Fibroblast of mammary gland (primary cell): ENCODE data around the gene ACTN4.

Source experiments
- DNase-seq: peaks from one replicate; pipeline ENCODE4 v3.0.0-alpha.2; 2010; ENCODE audit warnings: low read depth
- H3K4me3 ChIP-seq: 2 replicates; pipeline ENCODE4 v1.5.1; 2011; ENCODE audit warnings: low read depth, mild to moderate bottlenecking, low read length, moderate library complexity; ENCODE audit not compliant: control insufficient read depth
- CTCF ChIP-seq: conservative IDR thresholded peaks from 2 replicates; pipeline ENCODE4 v1.5.1; 2011; ENCODE audit warnings: low read depth, low read length, inconsistent platforms; ENCODE audit not compliant: control insufficient read depth, insufficient read depth

ACTN4 gene

GRCh38 chr19:38706792-38707511, 59.5 kb downstream of the ACTN4 start:
- no peak for TF ChIP-seq CTCF
- no peak overlapping the region for H3K4me3 ChIP-seq
- no peak for DNase-seq

- no peak overlapping the region for H3K4me3 ChIP-seq
- no peak for TF ChIP-seq CTCF
- DNase-seq, result no peak
Measured at GRCh38 chr19:38707512-38708114, 60.2 kb downstream of the ACTN4 start.

- no peak overlapping the region for H3K4me3 ChIP-seq
- TF ChIP-seq CTCF, result no peak
- DNase-seq, result no peak
Measured at GRCh38 chr19:38708413-38709024, 61.1 kb downstream of the ACTN4 start.

- H3K4me3 ChIP-seq, result no peak overlapping the region
- no peak for TF ChIP-seq CTCF
- no peak for DNase-seq
Measured at GRCh38 chr19:38709119-38709518, 61.7 kb downstream of the ACTN4 start.

DNA sequence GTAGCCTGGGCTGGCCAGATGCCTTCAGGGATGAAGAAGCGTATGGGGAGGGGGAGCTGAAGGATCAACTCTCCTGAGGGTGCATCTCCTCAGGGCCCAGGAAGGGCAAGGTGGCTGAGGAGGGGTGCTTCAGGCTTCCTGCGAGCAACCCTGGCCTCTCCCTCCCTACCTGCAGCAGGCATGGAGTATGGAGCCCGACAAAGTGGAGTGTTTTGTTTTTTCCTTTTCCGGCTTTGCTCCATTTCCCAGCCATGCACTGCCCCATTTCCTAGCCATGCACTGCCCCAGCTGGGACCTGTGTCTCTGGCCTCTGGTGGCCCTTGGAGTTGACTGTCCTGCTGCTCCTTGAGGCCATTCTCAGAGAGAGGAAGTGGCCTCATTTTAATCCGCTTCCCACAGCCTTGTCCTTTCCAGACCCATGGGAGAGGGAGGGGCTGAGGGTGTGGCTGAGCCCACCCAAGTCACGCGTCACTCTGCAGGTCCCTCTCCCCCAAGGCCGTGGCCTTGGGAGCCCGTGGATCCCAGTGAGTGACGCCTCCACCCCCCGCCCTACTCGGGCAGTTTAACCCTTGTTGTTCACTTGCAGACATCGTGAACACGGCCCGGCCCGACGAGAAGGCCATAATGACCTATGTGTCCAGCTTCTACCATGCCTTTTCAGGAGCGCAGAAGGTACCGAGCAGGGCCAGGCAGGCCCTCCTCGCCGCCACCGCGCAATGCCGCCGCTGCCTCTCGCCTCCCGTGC, 62.4 kb downstream of the ACTN4 start:
- no peak for DNase-seq
- no peak for TF ChIP-seq CTCF
- no peak overlapping the region for H3K4me3 ChIP-seq

DNA sequence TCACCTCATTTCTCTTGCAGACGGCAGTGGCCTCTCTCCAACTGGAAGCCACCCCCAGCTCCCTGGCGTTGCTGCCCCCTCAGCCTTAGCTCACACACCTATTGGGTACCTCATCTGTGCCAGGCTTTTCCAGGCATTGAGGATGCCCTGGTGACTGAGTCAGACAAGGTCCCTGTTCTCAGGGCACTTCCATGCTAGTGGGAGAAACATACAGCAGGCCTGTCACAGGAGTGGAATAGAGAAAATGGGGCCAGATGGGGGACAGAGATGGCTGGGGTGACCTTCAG, 62.9 kb downstream of the ACTN4 start:
- no peak for DNase-seq
- no peak for TF ChIP-seq CTCF
- no peak overlapping the region for H3K4me3 ChIP-seq
